Nephron progenitor cell (in vitro differentiated cells): Measurements from ENCODE around the gene ARRB1.
A peak's percentile ranks its signal among the peaks of the same experiment; 100 is the strongest.

Source experiments
- DNase-seq: peaks from one replicate; pipeline ENCODE4 v3.0.0; 2021
- H3K27ac Mint-ChIP-seq: 2 replicates; pipeline ENCODE4 v1.8.0; 2021; ENCODE audit warnings: mild to moderate bottlenecking, moderate library complexity, mixed read lengths
- H3K27me3 Mint-ChIP-seq: 2 replicates; pipeline ENCODE4 v1.8.0; 2021; ENCODE audit warnings: mild to moderate bottlenecking, low read depth, mixed read lengths; ENCODE audit not compliant: poor library complexity
- H3K36me3 Mint-ChIP-seq: 2 replicates; pipeline ENCODE4 v1.8.0; 2021; ENCODE audit warnings: low read depth, mixed read lengths
- H3K4me1 Mint-ChIP-seq: 2 replicates; pipeline ENCODE4 v1.8.0; 2021; ENCODE audit warnings: mixed read lengths
- H3K4me3 Mint-ChIP-seq: 2 replicates; pipeline ENCODE4 v1.8.0; 2021; ENCODE audit warnings: mild to moderate bottlenecking, moderate library complexity, mixed read lengths
- H3K9me3 Mint-ChIP-seq: 2 replicates; pipeline ENCODE4 v1.8.0; 2021; ENCODE audit warnings: mild to moderate bottlenecking, moderate library complexity, mixed read lengths
- CTCF ChIP-seq: fragments of 200-600 bp; sonication (generic); IDR thresholded peaks from 2 replicates; pipeline ENCODE4 v1.5.0; 2021; ENCODE audit warnings: antibody characterized with exemption

The ARRB1 gene

DNA sequence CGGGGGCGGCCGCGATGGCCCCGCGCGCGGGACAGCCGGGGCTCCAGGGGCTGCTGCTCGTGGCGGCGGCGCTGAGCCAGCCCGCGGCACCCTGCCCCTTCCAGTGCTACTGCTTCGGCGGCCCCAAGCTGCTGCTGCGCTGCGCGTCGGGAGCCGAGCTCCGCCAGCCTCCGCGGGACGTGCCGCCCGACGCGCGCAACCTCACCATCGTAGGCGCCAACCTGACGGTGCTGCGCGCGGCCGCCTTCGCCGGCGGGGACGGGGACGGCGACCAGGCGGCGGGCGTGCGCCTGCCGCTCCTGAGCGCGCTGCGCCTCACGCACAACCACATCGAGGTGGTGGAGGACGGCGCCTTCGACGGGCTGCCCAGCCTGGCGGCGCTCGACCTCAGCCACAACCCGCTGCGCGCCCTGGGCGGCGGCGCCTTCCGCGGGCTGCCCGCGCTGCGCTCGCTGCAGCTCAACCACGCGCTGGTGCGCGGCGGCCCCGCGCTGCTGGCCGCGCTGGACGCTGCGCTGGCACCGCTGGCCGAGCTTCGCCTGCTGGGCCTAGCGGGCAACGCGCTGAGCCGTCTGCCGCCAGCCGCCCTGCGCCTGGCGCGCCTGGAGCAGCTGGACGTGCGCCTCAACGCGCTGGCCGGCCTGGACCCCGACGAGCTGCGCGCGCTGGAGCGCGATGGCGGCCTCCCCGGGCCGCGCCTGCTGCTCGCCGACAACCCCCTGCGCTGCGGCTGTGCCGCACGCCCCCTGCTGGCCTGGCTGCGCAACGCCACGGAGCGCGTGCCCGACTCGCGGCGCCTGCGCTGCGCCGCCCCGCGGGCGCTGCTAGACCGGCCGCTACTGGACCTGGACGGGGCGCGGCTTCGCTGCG lies 110.2 kb downstream of the ARRB1 start:
- H3K4me3 Mint-ChIP-seq: peak overlapping the region; percentile 58
- H3K27me3 Mint-ChIP-seq: peaks cover 83% of the 10 kb centered on the region

DNA sequence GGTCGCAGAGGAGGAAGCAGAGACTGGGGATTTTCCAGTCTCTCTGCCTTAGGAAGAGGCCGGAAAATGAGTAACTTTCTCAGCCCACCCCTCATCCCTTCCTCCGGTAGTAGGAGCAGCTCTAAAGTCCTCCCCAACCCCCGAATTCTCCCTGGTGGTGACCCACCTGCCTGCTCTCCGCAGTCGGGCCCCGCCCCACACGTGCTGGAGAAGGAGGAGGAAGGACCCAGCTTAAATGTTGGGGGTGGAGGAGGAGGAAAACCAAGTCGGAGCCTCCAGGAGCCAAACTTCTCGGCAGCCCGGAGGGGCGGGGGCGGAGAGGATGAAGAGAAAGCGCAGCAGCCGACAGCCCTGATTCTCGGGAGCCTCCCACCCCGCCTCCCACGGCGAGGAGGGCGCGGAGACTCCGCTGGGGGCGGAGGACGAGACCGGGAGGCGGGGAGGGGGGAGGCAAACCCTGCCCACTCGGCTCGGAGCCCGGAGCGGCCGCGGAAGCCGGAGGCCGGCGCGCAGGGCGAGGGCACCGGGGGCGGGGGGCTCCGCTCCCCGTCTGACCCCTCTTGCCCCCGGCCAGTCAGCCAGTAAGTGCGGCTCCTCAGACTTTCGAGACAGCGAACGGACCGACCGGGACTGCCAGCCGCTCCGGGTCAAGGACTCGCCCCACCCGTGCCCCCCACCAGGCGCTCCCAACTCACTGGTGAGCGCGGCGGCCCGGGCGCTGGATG lies 111.0 kb downstream of the ARRB1 start, which contains the start of gene TPBGL:
TPBGL (plus strand) TSS at position 464 of the 725 bp plus-strand sequence. CDS start 276 bp downstream, outside the sequence.
- Mint-ChIP-seq H3K27ac (no peak within 1 kb of the TSS), H3K9me3 (no peaks in the 10 kb centered on the region)

More for the DNA sequence above, 110.2 kb downstream of the ARRB1 start:
- Mint-ChIP-seq H3K36me3 (no peaks in the 10 kb centered on the region), H3K9me3 (no peaks in the 10 kb centered on the region), H3K27ac (no peak overlapping the region), H3K4me1 (peaks cover 22% of the 10 kb centered on the region)
- no peak for TF ChIP-seq CTCF
- peak; percentile 95 for DNase-seq

DNA sequence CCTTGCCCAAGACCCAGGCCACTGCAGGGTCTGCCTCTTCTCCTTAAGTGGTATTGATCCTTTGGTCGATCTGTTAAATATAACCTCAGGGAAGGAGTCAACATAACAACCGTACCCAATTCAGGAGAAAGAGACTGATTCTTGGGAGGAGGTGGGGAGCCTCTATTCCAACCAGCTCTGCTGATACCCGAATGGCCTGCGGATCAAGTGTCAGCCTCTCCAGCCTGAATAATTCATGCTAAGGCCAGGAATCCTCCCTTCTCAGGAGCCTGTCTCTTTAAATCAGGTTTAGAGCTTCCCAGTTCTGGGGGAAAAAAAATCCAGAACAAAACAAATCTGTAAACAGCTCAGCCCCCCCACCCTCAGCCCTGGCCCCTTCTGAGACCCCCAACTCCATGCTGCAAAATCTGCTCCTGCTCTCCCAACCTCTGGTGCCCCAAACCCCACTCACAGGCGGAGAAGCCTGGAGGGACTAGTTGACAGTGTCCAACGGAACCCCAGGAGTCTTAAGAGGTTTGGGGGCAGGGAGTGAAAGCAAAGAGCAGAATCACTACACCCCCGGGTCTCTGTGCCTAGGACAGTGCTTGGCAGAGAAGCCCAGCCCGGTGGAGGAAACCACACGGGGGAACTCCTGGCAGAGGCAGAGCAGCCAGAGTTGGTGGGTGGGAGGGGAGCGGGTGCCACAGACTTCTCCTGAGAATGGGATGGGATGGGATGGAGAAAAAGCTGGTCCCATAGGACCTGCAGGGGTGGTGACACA lies 111.8 kb downstream of the ARRB1 start:
- DNase-seq: no peak
- no peaks in the 10 kb centered on the region for H3K9me3 Mint-ChIP-seq
- no peaks in the 10 kb centered on the region for H3K36me3 Mint-ChIP-seq
- H3K4me1 Mint-ChIP-seq: peaks cover 20% of the 10 kb centered on the region
- no peak for TF ChIP-seq CTCF
- peaks cover 79% of the 10 kb centered on the region for H3K27me3 Mint-ChIP-seq
- peak overlapping the region; percentile 77 for H3K4me3 Mint-ChIP-seq
- no peak overlapping the region for H3K27ac Mint-ChIP-seq

More for the DNA sequence above, 111.0 kb downstream of the ARRB1 start, which contains the start of gene TPBGL:
- DNase-seq: peak; percentile 58
- TF ChIP-seq CTCF: no peak
- peak within 1 kb of the TSS; percentile 77 for H3K4me3 Mint-ChIP-seq
- peaks cover 21% of the 10 kb centered on the region for H3K4me1 Mint-ChIP-seq
- H3K27me3 Mint-ChIP-seq: peaks cover 85% of the 10 kb centered on the region
- H3K36me3 Mint-ChIP-seq: no peaks in the 10 kb centered on the region

DNA sequence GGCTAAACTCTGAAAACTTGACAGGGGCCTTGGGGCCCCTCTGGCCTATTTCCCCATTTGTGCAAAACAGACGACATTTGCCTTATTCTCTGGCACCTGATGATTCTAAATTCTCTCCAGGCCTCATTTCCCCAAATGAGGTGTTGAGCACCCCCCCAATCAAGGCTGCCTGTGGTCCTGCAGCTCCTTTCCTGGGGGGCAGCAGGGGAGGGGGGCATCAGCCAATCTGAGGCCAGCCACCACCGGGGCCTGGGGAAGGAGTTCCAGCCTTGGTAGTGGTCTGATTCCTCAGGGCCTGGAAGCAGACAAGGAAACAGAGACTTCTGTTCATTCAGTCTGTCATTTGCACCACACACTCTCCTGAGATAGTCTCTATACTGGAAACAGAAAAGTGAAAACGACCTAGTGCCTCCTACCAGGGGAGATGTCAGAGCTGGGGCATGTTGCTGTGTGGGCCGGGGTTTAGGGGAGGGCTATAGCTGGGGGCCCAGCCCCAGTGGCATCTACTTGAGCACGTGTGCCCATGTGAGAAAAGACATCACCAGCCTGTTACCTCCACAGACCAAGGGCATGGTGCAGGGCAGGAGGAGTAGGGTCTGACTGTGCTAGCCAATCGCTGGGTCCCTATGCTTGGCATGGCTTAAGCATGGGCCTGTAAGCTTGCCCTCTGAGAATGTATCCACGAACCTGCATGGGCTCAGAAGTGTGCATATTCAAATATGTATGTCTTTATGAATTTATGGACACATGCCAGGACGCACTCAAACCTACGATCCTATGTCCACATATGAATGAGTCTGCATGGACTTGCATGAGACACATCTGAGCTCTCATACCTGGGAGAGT lies 112.6 kb downstream of the ARRB1 start:
- Mint-ChIP-seq H3K9me3 (no peaks in the 10 kb centered on the region), H3K36me3 (no peaks in the 10 kb centered on the region), H3K27ac (no peak overlapping the region), H3K4me3 (no peak overlapping the region), H3K27me3 (peaks cover 71% of the 10 kb centered on the region), H3K4me1 (peaks cover 20% of the 10 kb centered on the region)
- DNase-seq: no peak
- no peak for TF ChIP-seq CTCF

GRCh38 chr11:75237050-75237449 lies 114.4 kb downstream of the ARRB1 start:
- no peak for DNase-seq
- Mint-ChIP-seq H3K27me3 (peaks cover 58% of the 10 kb centered on the region), H3K27ac (no peak overlapping the region), H3K36me3 (no peaks in the 10 kb centered on the region), H3K4me1 (peaks cover 15% of the 10 kb centered on the region), H3K4me3 (no peak overlapping the region), H3K9me3 (no peaks in the 10 kb centered on the region)
- no peak for TF ChIP-seq CTCF
